ENCODE data around the gene ZFYVE27. TPM values are rescaled to one million over a fixed set of nuclear protein-coding genes. Genes with fewer than 3 reads are reported as not detected.

The ZFYVE27 gene
- total and polyA plus RNA-seq, 8 donors: 20.6 to 35.5 (median 27.5) TPM

DNA sequence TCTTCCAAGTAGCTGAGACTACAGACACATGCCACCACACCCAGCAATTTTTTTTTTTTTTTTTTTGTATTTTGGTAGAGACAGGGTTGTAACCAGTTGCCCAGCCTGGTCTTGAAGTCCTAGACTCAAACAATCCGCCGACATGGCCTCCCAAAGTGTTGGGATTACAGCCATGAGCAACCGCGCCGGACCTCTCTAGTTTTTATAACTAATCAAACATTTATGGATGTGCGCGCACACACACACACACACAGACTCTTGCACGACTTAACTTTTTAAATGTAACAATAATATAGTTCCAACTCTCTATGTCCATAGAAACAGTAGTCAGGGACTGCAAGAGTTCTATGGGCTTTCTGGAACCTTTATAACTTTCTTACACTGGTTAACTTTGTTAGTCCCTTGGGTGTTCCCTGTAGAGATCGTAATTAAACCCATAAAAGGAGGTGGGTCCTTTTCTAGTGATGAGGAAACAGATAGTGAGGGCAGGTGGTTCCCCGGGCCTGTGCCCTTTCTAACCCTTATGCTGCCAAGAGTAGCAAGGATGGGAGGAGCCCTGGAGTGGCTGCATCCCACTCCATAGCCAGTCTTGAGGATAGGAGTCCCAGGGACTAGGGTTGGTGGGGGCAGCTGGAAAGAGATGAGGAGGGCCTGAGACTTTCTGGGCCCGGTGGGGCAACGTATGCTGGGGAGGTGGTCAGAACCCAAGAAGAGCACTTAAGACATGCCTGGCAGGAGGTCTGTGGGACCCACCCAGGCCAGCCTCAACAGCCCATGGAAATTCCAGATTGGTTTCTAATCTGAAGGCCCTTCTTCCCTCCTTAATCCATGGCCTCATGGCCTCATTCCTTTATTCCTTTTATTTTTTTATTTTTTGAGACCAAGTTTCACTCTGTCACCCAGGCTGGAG is 14.8 kb upstream of the ZFYVE27 start:
- intact Hi-C loops (cut with DNase I): no loop called here
- ATAC-seq (no peak), DNase-seq (no peak)
- Histone ChIP-seq H3K9me3 (no peaks in the 10 kb centered on the region), H3K27me3 (no peaks in the 10 kb centered on the region), H3K4me3 (no peak overlapping the region), H3K27ac (no peak overlapping the region), H3K36me3 (peaks cover 0 to 8% of the 10 kb centered on the region in 2 donors), H3K4me1 (peaks cover 17 to 30% of the 10 kb centered on the region in 2 donors)
- TF ChIP-seq, protein P1, sequence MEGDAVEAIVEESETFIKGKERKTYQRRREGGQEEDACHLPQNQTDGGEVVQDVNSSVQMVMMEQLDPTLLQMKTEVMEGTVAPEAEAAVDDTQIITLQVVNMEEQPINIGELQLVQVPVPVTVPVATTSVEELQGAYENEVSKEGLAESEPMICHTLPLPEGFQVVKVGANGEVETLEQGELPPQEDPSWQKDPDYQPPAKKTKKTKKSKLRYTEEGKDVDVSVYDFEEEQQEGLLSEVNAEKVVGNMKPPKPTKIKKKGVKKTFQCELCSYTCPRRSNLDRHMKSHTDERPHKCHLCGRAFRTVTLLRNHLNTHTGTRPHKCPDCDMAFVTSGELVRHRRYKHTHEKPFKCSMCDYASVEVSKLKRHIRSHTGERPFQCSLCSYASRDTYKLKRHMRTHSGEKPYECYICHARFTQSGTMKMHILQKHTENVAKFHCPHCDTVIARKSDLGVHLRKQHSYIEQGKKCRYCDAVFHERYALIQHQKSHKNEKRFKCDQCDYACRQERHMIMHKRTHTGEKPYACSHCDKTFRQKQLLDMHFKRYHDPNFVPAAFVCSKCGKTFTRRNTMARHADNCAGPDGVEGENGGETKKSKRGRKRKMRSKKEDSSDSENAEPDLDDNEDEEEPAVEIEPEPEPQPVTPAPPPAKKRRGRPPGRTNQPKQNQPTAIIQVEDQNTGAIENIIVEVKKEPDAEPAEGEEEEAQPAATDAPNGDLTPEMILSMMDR (IDR thresholded peaks at IDR 0.05): no peak

DNA sequence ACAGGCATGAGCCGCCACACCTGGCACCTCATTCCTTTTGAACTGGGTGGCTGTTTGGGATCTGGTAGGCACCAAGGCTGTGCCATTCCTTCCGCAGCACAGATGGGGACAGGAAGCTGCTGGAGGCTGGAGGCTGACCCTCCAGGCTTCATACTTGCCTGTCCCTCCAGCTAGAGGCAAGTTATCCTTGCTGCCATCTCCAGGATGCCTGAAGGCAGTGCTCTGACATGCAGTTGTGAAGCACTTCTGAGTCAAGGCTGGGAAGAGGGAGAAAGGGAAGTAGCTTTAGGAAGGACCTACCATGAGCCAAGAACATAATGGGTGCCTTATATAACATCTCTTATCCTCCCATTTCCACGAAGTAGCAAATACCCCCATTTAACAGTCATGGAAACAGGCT is 13.9 kb upstream of the ZFYVE27 start:
- no peak for ATAC-seq

DNA sequence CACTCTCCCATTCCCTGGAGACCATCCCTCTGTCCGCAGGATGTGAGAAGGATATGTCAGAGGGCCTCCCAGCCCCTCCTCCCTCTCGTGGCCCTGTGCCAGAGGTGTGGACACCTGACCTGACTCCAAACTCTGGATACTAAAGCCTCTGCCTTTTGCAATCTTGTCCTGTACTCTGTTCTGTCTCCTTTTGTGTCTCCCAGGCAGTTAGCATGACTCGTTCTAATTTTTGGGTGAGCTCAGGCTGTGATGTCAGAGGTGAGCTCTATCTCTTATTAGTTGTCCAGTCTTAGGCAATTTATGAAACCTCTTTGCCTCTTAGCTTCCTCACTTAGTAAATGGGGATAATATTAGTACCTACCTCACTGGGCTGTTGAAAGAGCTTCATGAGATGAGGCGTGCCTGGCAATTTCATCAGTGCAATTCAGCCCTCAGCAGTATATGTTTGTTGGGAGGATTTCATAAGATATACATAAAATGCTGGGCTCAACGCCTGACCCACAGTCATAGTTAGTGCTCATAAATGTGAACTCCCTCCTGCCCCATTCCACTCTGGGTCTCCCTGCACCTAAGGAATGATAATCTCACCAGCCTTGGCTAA is 12.5 kb upstream of the ZFYVE27 start:
- Histone ChIP-seq H3K4me3 (no peak overlapping the region), H3K27ac (no peak overlapping the region), H3K9me3 (no peaks in the 10 kb centered on the region), H3K27me3 (no peaks in the 10 kb centered on the region), H3K36me3 (no peaks in the 10 kb centered on the region), H3K4me1 (peaks cover 0 to 10% of the 10 kb centered on the region in 2 donors)
- intact Hi-C loops (cut with DNase I): no loop called here
- TF ChIP-seq, protein P1 (IDR thresholded peaks at IDR 0.05): no peak
- DNase-seq: no peak
- ATAC-seq: no peak

More for the DNA sequence above, 13.9 kb upstream of the ZFYVE27 start:
- Histone ChIP-seq H3K4me3 (no peak overlapping the region), H3K36me3 (no peaks in the 10 kb centered on the region), H3K4me1 (peaks cover 13 to 22% of the 10 kb centered on the region in 2 donors), H3K27ac (no peak overlapping the region), H3K27me3 (no peaks in the 10 kb centered on the region), H3K9me3 (no peaks in the 10 kb centered on the region)
- no peak for DNase-seq
- intact Hi-C loops (cut with DNase I): no loop called here
- TF ChIP-seq, protein P1 (IDR thresholded peaks at IDR 0.05): no peak

DNA sequence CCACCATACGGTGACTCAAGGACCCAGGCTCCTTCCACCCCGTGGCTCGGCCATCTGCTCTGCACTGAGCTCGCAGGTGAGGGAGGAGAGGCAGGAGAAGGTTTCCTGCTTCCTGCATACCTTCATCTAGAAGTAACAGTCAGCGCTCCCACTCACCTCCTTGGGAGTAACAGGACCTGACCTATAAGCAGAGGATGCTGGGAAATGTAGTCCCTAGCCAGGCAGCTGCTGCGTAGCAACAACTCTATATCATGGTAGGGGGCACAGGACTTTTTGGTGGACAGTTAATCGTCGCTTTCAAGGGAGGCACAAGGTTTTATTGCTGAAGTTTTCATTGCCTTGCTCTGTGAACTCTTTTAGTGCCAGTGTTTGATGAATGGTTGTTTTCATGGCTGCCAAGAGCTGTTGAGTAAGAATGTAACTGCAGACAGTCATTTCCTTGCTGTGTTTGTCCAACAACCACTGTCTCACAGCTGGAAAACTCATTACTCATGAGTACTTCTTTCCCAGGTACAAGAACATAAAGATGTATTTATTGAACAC is 10.2 kb upstream of the ZFYVE27 start:
- Histone ChIP-seq H3K27ac (no peak overlapping the region), H3K36me3 (no peaks in the 10 kb centered on the region), H3K9me3 (no peaks in the 10 kb centered on the region), H3K4me3 (no peak overlapping the region), H3K4me1 (peaks cover 0 to 10% of the 10 kb centered on the region in 2 donors), H3K27me3 (no peaks in the 10 kb centered on the region)
- TF ChIP-seq, protein P1 (IDR thresholded peaks at IDR 0.05): no peak
- ATAC-seq (peak; percentile 76), DNase-seq (peak in 1 of 4 donors; percentile 74)
- intact Hi-C loops (cut with DNase I): no loop called here

DNA sequence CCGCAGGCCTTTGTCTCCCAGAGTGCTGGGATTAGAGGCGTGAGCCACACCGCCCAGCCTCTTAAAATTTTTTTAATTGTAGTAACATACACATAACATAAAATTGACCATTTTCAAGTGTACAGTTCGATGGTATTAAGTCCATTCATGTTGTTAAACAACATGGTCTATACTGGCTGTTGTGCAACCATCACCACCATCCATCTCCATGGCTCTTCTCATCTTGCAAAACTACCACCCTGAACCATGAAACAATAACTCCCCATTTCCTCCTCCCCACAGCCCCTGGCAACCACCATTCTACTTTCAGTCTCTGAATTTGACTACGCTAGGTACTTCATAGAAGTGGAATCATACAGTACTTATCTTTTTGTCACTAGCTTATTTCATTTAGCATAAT is 7.9 kb upstream of the ZFYVE27 start:
- Histone ChIP-seq H3K4me3 (no peak overlapping the region), H3K4me1 (peaks cover 0 to 9% of the 10 kb centered on the region in 2 donors), H3K27ac (no peak overlapping the region), H3K9me3 (no peaks in the 10 kb centered on the region), H3K36me3 (no peaks in the 10 kb centered on the region), H3K27me3 (no peaks in the 10 kb centered on the region)
- no peak for ATAC-seq
- no peak for DNase-seq
- TF ChIP-seq, protein P1 (IDR thresholded peaks at IDR 0.05): no peak
- intact Hi-C loops (cut with DNase I): no loop called here

Data from left lung (tissue), 10 donors.